Spleen (tissue), 7 donors: Measurements from ENCODE around the gene PTOV1.

Experiments used
- CTCF ChIP-seq, 11 experiments: fragments of 200-600 bp in 7 of 11; fragments of 450-650 bp in 4 of 11; sonication (generic) in 4 of 11; IDR thresholded peaks in 8 of 11; conservative IDR thresholded peaks in 3 of 11; 1 replicate in 7 of 11; 2 replicates in 4 of 11; pipeline versions ENCODE4 v1.4.0 to v1.8.0; 2016 to 2021; ENCODE audit warnings: antibody characterized with exemption in 11 of 11, inconsistent platforms in 4 of 11, mild to moderate bottlenecking in 1 of 11
- POLR2A ChIP-seq, 3 donors: fragments of 450-650 bp; IDR thresholded peaks; one replicate each; pipeline ENCODE4 v1.5.1; 2017; ENCODE audit warnings: antibody characterized with exemption in 3 of 3, mild to moderate bottlenecking in 1 of 3
- POLR2AphosphoS5 ChIP-seq, 3 donors: sonication (generic); formaldehyde crosslinking; IDR thresholded peaks; one replicate each; pipeline ENCODE4 v1.5.1; 2017; ENCODE audit warnings: antibody characterized with exemption in 3 of 3
- donor health status: DM: no; HTN: no; CAD: no; lungs with moderate emphysema.
- donor health status: DM: no; HTN: no; CAD: no.
- donor health status: DM: no; HTN: no; CAD: no.

GRCh38 chr19:49887665-49888509, 36.9 kb downstream of the PTOV1 start:
- TF ChIP-seq CTCF (IDR thresholded peaks at IDR 0.05 in 8 of 11, conservative IDR thresholded peaks at IDR 0.05 in 3 of 11) = no peak
- no peak for TF ChIP-seq POLR2A (IDR thresholded peaks at IDR 0.05)
- TF ChIP-seq POLR2AphosphoS5 (IDR thresholded peaks at IDR 0.05) = peak in 2 of 3 donors; percentile 32 to 48
